Stimulated activated CD4-positive, alpha-beta T cell treated with anti-CD3 and anti-CD28 coated beads, Interleukin-4, amount 100 ng/mL, for 48 hours (primary cell): ENCODE results near the gene MIER2.
"Not testable (repeated sequence)": the region's sequence is repeated elsewhere in the genome, so short reads cannot be mapped to it uniquely, and the experiment has no call there.

Experiments used
- DNase-seq, 2 donors: peaks; one replicate each; pipeline ENCODE4 v3.0.0-alpha.2; 2020; ENCODE audit warnings: low read depth in 2 of 2

Gene MIER2, protein sequence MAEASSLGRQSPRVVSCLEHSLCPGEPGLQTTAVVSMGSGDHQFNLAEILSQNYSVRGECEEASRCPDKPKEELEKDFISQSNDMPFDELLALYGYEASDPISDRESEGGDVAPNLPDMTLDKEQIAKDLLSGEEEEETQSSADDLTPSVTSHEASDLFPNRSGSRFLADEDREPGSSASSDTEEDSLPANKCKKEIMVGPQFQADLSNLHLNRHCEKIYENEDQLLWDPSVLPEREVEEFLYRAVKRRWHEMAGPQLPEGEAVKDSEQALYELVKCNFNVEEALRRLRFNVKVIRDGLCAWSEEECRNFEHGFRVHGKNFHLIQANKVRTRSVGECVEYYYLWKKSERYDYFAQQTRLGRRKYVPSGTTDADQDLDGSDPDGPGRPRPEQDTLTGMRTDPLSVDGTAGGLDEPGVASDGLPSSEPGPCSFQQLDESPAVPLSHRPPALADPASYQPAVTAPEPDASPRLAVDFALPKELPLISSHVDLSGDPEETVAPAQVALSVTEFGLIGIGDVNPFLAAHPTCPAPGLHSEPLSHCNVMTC

DNA sequence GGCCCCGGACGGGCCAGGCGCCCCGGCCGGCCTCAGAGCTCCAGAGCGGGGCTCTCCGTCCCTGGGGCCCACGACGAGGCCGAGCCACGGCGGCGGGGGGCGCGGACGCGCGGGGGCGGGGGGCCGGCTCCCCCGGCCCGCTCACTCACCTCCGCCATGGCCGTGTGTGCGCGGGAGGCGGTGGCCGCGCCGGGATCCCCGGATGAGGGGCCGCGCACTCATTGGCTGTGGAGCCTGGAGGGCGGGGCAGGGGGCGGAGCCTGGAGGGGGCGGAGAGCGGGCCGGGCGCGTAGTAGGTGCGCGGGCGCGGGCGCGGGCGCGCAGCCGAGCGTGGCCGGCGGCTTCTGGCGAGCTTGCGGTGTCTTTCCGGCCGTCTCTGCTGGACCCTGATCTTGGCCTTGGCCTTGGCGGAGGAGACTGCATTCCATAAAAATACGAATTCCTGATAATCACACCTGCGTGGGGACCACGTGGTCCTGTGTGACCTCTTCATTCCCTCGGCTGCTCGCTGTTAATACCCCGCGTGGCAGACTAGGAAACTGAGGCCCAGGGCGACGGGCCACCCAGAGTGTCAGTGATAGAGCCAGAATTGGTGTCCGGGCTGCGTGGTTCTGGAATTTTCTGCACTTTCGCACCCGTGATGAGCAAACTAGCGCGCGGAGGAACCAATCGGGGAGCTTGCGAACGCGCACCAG lies at the start of gene MIER2:
Gene MIER2 (minus strand): TSS at position 172 of the 695 bp plus-strand sequence. CDS start 14 bp downstream, at position 158.
- peak; percentile 84 to 91 for DNase-seq

DNA sequence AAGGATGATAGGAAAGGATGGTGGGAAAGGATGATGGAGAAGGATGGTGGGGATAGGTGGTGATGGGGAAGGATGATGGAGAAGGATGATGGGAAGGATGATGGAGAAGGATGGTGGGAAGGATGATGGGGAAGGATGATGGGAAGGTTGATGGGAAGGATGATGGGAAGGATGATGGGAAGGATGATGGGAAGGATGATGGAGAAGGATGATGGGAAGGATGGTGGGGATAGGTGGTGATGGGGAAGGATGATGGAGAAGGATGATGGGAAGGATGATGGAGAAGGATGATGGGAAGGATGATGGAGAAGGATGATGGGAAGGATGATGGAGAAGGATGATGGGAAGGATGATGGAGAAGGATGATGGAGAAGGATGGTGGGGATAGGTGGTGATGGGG lies 49.0 kb upstream of the MIER2 start:
- DNase-seq, result not testable (repeated sequence)

DNA sequence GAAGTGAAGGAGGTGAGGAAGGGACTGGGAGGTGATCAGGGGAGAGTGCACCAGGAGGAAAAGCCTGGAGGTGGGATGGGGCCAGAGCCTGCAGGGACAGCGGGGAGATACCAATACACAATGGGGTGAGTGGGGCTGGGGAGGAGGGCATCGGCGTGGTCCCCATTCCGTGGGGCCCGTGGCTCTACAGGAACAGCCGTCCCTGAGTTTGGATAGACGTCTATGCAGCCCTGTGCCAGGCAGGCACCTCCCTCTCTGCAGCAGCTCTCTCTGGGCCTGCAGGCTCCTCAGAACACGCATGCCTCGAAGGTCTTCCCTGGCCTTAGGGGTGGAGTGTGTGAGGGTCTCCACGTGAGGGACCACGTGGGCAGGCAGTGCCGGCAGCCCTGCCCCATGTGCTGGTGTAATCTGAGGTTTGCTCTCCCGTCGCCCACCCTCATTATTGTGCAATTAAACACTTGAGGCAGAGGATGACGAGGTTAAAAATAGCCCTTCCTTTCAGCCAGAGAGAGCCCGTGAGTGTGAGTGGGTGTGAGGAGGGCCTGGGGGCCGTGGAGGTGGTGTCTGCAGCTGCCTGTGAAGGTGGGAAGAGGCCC lies 47.9 kb upstream of the MIER2 start:
- no peak for DNase-seq

DNA sequence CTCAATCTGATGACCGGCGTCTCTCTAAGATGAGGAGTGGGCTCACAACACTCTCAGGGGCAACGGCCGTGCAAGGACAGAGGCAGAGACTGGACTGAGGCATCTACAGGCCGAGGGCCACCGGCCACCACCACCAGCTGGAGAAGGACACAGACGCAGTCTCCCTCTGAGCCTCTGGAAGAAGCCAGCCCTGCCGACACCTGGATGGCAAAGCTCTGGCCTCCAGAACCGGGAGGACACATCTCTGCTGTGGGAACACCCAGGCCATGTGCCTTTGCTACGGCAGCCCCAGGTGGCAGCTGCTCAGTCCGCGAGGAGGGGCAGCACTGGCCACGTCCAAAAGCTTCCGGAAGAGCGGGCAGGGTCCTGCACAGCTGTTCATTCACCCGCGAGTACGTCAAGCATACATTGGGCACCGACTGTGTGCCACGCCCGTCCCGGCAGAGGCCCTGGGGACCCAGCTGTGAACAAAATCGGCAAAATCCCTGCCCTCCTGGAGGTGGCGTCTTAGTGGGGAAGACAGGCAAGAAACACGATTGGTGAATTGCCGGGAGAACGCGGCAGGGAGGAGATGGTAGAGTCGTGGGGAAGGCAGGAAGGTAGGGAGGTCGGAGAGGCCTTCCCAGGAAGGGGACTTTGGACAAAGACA lies 47.3 kb upstream of the MIER2 start:
- no peak for DNase-seq

DNA sequence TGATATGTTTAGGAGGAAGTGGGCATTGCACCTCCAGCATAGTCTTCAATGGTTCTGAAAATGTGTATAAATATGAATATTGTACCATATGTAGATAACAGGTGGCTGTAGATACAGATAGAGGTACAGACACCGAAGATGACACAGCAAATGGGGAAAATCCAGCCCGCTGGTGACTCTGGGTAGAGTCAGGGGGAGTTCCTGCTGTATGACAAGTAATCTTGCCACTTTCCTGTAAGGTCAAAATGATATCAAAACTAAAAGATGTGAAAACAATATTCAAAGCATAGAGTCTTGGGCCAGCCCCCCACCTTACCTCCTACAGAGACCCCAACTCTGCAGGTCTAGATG lies 46.6 kb upstream of the MIER2 start:
- DNase-seq, result no peak

DNA sequence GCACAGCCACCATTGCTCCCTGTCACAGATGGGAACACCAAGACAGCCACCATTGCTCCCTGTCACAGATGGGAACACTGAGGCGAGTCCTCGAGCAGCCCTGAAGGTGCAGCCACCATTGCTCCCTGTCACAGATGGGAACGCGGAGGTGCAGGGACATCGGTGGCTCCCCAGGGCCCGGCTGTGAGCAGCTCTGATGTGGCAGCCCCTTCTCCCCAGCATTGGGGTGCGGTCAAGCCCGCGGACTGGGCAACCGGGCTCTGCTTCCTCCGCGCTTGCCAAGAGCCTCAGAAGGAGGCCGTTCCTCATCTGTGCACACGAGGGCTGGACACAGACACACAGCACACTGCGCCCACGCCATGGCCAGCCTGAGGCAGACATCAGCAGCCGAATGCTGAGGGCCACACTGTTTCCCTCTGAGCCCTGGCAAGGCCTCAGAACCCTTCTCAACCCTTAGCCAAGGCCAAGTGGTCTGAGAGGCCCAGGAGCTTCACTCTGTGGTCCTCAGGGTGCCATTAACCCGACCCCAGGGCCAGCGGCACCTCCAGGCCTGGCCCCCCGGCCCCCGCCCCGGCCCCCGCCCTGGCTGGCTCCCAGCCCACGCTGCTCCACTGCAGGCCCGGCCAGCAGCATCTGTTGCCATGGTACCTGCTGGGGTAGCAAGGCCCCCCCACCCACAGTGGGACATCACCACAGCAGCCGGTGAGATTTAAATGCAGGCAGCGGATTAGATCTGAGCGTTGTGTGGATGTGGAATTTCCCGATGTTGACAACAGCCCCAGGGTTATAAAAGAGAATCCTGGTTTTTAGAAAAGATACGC lies 46.0 kb upstream of the MIER2 start:
- DNase-seq, result no peak

DNA sequence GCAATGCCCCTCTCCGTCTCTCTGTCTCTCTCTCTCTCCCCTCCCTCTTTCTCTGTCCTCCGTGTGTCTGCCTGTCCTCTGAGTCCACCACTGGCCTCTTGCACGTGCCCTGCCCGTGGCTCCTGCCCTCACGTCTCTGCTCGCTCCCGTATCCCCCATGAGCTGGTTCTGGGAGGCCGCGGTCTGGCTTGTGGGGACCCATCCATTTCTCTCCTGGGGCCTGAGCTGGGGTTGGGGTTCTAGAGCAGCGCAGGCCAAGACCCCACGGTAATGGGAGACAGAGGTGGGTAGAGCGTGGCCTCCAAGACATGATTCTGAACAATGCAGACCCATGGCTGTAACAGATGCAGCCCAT lies 45.3 kb upstream of the MIER2 start:
- no peak for DNase-seq

DNA sequence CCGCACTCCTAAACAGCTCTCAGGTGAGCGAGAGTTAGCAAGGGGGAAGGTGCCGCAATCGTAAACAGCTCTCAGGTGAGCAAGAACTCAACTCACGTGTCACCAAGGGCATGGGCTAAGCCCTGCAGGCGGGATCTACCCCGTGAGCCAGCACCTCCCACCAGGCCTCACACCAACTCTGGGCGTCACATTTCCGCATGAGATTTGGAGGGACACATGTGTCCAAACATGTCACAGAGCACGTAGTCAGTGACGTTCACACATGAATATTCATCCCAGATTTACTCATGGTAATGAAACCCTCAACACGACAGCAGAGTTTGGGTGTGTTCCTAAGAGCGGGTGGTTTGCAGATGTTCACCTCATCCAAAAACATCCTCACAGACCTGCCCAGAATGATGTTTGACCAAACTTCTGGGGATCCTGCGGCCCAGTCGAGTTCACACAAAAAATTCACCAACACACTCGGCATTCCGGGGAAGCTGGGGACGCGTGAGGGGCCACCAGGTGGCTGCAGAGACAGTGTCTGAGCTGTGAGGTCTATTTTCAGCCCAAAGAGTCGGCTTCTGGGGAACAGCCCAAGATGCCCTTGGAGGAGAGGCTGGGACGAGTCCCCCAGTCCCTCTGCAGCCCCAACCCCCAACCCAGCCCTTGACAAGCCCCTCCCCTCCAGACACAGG lies 44.8 kb upstream of the MIER2 start:
- no peak for DNase-seq

DNA sequence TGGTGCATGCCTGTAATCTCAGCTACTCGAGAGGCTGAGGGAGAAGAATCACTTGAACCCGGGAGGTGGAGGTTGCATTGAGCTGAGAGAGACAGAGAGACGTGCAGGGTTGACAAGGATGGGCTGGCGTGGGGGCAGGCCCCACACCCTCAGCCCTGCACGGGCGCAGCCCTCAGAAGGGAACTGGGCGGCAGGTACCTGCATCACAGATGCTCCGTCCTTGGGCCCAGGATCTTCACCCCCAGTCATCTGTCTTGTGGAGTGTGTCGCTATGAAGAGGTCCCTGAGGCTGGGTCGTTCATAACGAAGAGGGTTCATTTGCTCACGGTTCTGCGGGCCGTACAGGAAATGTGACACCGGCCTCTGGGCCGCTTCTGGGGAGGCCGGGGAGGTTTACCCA lies 44.1 kb upstream of the MIER2 start:
- no peak for DNase-seq

DNA sequence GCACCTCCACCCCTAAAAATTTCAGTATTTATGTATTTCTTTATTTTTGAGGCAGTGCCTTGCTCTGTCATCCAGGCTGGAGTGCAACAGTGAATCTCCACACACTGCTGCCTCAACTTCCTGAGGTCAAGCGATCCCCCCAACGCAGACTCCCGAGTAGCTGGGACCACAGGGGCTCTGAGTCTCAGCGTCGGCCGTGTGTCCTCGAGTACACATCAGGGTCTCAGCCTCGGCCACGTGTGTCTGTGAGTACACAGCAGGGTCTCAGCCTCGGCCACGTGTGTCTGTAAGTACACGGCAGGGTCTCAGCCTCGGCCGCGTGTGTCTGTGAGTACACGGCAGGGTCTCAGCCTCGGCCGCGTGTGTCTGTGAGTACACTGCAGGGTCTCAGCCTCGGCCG lies 43.2 kb upstream of the MIER2 start:
- no peak for DNase-seq

DNA sequence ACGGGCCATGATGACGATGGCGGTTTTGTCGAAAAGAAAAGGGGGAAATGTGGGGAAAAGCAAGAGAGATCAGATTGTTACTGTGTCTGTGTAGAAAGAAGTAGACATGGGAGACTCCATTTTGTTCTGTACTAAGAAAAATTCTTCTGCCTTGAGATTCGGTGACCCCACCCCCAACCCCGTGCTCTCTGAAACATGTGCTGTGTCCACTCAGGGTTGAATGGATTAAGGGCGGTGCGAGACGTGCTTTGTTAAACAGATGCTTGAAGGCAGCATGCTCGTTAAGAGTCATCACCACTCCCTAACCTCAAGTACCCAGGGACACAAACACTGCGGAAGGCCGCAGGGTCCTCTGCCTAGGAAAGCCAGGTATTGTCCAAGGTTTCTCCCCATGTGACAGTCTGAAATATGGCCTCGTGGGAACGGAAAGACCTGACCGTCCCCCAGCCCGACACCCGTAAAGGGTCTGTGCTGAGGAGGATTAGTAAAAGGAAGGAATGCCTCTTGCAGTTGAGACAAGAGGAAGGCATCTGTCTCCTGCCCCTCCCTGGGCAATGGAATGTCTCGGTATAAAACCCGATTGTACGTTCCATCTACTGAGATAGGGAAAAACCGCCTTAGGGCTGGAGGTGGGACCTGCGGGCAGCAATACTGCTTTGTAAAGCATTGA lies 42.2 kb upstream of the MIER2 start:
- DNase-seq, result not testable (repeated sequence)

DNA sequence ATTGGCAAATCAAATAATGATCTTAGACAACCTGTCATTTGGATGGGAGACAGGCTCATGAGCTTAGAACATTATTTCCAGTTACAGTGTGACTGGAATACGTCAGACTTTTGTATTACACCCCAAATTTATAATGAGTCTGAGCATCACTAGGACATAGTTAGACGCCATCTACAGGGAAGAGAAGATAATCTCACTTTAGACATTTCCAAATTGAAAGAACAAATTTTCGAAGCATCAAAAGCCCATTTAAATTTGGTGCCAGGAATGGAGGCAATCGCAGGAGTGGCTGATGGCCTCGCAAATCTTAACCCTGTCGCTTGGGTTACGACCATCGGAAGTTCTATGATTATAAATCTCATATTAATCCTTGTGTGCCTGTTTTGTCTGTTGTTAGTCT lies 41.6 kb upstream of the MIER2 start:
- DNase-seq, result not testable (repeated sequence)

DNA sequence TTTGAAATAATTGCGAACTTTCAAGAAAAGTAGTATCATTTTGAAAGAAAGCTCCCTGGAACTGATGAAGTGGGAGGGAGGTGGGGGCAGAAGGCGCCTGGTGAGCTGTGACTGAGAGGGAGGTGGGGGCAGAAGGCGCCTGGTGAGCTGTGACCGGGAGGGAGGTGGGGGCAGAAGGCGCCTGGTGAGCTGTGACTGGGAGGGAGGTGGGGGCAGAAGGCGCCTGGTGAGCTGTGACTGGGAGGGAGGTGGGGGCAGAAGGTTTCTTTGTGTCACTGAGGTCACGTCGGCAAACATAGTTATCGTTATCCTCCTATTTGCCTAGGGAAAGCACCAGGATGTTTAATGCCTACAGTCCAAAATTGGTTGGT lies 40.2 kb upstream of the MIER2 start:
- DNase-seq, result no peak

DNA sequence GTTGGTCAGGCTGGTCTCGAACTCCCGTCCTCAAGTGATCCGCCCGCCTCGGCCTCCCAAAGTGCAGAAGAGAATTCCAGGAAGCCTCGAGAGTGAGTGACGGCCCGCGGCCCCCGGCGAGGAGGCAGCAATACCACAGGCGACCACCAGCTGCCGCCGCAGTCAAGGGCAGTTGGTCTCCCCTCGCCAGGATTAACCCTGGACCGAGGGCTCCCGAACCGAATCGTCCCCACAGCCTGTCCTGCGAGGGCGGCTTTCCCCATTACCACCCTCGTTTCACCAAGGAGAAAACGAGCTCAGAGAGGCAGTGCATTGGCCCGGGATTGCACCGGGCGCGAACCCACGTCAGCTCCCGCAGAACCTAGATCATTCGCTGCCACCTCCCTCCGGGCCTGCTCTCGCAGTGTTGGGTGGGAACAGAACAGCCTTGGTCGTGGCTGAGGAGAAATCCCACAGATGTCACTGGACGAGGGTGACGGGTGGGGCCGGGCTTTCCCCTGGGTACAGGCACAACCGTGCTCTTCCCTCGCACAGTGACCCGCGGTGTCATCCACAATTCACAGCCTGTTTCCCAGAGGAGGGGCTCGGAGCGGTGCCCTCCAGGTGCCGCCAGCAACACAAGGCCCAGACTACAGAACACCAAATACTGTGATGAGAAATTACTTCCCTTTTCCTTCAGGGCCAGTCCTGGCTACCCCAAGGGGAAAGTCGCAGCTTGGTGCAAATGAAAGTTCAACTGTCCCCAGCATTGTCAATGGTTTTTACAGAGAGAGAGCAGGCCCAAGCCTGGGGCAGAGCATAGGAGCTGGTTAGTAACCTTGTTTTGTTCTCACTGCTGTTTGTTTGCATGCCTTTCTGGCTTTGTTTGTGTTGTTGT lies 39.6 kb upstream of the MIER2 start:
- DNase-seq, result no peak

DNA sequence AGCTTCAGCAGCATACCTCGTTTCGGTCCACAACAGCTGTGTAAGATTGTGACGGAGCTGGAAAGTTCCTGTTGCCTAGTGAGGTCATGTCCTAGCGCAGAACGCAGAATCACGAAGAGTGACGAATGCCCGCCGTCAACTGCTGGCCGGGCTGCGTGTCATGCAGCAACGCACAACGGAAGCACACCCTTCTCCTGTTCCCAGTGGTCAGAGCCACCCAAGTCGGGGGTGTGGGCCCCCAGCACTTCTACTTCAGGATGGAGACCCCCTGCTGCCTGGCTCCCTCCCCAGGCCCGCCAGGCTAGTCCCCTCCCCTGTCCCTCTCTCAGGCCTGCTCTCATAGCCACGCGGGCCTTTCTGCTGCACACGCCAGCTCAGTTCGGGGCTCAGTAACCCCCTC lies 38.4 kb upstream of the MIER2 start:
- DNase-seq, result no peak

DNA sequence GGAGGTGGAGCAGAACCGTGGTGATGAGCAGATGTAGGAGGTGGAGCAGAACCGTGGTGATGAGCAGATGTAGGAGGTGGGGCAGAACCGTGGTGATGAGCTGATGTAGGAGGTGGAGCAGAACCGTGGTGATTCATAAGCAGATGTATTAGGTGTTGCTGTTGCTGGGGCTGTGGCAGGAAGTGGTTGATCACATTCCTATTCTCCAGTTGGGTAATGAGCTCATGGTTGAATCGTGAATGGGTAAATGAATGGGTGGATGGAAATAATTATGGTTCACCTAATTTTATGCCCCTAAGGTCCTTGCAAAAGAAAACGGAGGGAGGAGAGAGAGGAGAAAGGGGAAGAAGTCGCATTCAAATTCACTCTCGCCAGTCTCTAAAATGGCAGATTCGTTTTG lies 38.0 kb upstream of the MIER2 start:
- DNase-seq, result peak in 1 of 2 donors; percentile 37

DNA sequence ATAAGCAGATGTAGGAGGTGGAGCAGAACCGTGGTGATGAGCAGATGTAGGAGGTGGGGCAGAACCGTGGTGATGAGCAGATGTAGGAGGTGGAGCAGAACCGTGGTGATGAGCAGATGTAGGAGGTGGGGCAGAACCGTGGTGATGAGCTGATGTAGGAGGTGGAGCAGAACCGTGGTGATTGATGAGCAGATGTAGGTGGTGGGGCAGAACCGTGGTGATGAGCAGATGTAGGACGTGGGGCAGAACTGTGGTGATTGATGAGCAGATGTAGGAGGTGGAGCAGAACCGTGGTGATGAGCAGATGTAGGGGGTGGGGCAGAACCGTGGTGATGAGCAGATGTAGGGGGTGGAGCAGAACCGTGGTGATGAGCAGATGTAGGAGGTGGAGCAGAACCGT lies 37.3 kb upstream of the MIER2 start:
- not testable (repeated sequence) for DNase-seq

DNA sequence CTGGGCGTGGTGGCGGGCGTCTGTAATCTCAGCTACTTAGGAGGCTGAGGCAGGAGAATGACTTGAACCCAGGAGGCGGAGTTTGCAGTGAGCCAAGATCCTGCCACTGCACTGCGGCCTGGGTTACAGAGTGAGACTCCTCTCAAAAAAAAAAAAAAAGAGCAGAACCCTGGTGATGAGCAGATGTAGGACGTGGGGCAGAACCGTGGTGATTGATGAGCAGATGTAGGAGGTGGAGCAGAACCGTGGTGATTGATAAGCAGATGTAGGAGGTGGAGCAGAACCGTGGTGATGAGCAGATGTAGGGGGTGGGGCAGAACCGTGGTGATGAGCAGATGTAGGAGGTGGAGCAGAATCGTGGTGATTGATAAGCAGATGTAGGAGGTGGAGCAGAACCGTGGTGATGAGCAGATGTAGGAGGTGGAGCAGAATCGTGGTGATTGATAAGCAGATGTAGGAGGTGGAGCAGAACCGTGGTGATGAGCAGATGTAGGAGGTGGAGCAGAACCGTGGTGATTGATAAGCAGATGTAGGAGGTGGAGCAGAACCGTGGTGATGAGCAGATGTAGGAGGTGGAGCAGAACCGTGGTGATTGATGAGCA lies 36.1 kb upstream of the MIER2 start:
- DNase-seq, result not testable (repeated sequence)

DNA sequence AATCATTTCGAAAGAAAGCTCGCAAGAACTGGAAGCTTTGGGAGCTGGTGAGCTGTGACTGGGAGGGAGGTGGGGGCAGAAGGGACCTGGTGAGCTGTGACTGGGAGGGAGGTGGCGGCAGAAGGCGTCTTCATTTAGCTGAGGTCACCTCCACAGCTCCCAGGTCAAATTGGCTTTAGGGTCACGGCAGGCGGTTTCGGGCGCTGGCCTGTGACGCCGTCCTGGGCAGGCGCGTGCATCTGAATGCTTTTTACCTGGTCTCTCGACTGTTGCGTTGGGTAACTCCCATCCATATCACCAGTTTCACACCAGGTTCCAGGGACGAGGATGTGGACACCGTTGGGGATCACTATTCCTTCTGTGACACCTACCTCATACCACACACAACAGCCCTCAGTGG lies 35.2 kb upstream of the MIER2 start:
- DNase-seq, result no peak
